Superior temporal gyrus (tissue), 1 donor: ENCODE results near the gene SKI.

ENCODE experiments used
- DNase-seq: peaks from one replicate; pipeline ENCODE4 v3.0.0-alpha.2; 2016; ENCODE audit errors: extremely low spot score

Gene SKI

DNA sequence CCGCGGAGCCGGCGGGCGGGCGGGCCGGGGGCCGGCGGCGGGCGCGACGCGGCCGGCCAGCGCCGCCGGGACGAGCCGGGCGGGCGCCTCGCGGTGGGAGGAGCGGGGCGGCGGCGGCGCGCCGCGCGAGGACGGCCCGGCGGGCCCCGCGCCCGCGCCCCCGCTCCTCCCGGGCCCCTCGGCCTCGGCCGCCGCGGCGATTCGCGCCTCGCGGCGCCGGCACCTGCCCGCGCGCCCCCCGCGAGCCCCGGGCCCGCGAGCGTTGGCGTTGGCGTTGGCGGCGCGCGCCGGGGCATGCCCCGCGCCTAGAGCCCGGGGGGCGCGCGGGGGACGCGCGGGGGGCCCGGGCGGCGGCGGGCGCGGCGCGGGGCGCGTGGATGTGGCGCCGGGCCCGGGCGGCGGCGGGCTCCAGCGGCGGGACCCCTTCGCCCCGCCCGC is at the start of gene SKI:
Gene SKI, plus strand, starts transcription at position 163 of the 438 bp plus-strand sequence. CDS start 448 bp downstream, outside the sequence.
- DNase-seq: no peak

DNA sequence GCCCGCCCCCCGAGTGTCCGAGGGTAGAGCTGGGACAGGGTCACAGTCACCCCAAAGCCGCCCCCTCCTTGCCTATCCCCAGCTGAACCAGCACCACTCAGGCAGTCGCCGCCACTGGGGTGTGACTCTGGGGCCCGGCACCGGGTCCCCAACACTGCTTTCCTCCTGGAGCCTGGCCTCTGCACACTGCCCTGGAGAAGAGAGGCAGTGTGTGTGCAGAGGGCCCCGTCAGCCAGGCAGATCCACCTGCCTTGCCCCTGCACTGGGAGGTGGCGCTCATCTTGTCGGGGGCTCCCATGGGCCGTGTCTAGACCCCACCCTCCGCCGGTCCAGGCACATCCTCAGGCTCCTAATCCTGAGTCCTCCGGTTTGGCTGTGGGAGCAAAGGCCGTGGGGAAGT is 49.2 kb upstream of the SKI start:
- DNase-seq: no peak

GRCh38 chr1:2179283-2180013 is 48.7 kb upstream of the SKI start:
- no peak for DNase-seq

DNA sequence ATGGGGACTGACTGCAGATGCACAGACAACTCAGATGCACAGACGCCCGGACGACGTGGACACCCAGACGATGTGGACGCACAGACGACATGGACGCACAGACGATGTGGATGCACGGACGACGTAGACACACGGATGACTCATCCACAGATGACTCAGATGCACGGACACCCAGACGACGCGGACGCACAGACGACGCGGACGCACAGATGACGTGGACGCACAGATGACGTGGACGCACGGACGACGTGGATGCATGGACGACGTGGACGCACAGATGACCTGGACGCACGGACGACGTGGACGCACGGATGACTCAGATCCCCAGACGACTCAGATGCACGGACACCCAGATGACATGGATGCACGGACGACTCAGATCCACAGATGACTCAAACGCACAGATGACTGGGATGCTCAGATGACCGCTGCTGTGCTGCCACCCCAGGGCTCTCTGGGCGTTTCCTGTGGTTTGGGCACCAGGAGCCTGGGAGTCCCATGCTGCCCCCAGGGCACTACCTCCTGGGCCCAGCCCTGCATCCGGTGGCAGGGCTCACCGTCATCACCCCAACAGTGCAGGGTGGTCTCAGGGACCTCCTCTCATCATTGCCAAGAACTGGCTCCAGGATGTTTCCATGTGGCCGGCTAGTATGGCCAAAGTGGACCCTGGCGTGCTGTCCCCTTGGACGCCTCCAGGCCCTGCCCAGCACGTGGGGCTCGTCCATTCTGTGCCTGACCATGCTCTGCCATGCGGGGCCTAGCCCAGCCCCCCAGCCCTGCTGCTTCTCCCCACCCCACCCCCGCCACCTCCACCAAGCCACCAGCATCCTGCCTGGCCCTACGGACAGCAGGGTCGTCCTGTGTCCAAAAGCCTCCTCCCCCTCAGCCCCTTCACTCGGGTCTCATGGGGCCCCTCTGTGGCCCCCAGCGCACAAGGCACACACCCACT is 47.5 kb upstream of the SKI start:
- DNase-seq: no peak

DNA sequence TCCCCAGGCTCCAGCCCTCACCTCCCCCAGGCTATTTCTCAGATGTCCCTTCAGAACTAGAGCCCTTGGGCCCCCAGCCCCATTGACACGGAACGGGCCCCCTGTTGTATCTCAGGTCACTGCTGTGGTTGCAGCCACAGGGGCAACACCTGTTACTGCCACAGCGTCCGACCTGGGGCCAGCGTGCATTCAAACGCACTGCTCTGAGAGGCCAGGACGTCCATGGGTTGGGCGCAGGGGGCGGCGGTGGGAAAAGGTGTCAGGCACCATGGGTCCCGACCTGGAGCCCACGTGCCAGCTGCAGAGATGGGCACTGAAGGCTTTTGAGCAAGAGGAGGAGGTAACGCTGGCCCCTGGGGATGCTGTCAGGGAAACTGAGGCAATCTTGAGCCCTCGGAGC is 46.8 kb upstream of the SKI start:
- DNase-seq: no peak

DNA sequence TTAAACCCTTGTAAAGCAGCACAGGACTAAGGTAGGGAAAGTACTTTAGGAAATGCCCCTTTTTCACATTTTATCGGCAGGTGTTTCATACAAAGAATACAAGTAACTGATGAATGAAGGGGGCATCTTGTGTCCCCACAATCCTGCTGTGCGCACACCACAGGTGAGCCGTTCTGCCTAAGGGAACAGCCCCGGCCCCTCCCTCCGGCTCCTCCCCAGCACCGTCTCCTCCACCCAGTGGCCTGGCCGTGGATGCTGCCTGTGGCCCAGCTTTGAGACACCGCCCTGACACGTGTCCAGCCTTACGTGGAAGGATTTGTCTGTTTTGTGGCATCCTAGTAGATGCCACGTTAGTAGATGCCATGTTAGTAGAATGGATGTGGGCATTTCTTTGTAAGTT is 46.4 kb upstream of the SKI start:
- DNase-seq: no peak

GRCh38 chr1:2182376-2182775 is 45.7 kb upstream of the SKI start:
- no peak for DNase-seq

- DNase-seq: no peak
These were observed 44.2 kb upstream of the SKI start for GRCh38 chr1:2183937-2184334.

DNA sequence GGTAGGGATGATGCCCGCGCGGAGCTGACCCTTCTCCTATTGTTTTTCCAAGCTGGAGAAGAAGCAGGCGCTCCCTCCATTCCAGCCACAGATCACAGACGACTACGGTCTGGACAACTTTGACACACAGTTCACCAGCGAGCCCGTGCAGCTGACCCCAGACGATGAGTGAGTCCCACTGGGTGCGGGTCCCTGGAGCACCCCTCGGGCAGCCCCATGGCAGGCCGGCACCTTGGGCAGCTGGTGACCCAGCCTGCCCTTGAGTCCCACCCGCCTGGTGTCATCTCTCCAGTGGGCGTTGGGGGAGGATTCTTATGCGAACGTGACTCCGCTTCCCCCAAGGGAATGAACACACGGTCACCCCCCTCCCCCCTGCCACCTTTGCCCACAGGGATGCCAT is 43.6 kb upstream of the SKI start:
- no peak for DNase-seq

DNA sequence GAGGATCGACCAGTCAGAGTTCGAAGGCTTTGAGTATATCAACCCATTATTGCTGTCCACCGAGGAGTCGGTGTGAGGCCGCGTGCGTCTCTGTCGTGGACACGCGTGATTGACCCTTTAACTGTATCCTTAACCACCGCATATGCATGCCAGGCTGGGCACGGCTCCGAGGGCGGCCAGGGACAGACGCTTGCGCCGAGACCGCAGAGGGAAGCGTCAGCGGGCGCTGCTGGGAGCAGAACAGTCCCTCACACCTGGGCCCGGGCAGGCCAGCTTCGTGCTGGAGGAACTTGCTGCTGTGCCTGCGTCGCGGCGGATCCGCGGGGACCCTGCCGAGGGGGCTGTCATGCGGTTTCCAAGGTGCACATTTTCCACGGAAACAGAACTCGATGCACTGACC is 43.2 kb upstream of the SKI start:
- DNase-seq: no peak

GRCh38 chr1:2185880-2186855 is 42.0 kb upstream of the SKI start:
- DNase-seq: no peak

DNA sequence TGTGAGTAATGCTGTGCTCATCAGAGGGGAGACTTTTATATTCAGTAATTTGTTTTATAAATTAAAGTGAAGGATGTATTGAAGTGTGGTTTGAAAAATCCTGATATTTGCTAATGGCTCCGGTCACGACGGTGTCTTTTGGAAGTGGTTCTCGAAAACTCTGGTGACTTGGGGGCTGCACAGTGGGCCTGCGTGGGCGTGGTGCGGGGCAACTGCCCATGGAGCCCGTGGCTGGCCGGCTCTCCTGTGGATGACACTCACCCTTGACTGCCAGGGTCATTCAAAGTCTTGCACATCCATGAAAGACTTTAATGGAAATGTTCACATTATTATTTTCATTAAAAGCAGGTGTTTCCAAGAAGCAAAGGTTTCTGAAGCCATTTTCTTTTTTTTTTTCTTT is 41.2 kb upstream of the SKI start:
- DNase-seq: no peak

DNA sequence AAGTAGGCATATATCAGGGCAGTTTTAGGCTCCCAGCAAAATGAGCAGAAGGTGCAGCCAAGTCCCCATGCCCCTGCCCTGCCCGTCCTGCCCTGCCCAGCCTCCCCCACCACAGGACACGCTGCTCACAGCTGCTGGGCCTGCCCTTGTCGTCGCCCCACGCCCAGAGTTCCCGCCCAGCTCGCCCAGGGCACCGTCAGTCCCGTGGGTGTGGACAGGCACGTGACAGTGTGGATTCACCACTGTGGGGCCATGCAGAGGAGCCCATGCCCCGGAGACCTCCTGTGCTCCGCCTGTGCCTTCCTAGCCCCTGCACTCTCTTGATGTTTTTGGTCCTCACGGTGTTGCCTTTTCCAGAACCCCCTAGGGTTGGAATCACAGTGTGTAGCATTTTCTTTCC is 40.5 kb upstream of the SKI start:
- DNase-seq: no peak

DNA sequence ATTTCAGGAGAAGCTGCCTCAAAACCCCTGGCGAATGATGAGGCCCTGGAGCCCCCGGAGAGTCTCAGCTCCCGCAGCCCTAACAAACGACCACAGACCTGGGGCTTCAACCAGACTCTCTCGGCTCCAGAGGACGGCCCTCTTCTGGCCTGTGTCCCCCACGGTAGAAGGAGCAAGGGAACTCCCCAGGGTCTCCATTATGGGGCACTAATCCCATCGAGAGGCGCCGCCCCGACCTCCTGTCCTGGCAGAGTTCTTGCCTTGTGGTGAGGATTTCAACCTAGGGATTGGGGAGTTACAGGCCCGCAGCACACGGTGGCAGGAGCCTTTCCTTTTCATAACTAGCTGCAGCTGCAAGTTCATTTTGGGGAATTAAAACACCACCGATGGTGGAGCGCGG is 39.8 kb upstream of the SKI start:
- DNase-seq: no peak

GRCh38 chr1:2189459-2190425 is 38.4 kb upstream of the SKI start:
- peak; percentile 92 for DNase-seq

DNA sequence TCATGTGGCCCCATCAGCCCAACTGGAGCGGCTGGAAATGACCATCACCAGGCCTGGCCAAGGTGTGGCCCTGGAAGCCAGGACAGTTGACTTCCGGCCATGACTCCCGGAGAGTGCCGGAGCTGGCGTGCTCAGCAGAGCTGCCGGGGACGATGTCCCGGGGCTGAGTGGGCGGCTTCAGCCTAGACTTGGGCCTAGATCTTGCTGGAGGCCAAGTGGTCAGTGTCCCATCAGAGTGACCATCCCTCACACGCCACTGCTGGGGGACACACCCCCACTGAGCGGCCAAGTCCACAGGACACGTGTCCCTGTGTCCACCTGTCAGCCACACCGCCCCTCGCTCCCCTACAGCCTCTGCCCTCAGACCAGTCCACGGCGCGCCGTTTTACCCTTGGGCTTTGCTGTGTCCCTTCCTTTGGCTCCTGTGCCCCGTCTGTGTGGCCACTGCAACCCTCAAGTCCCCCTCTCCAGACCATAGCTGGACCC is 37.6 kb upstream of the SKI start:
- DNase-seq: no peak

DNA sequence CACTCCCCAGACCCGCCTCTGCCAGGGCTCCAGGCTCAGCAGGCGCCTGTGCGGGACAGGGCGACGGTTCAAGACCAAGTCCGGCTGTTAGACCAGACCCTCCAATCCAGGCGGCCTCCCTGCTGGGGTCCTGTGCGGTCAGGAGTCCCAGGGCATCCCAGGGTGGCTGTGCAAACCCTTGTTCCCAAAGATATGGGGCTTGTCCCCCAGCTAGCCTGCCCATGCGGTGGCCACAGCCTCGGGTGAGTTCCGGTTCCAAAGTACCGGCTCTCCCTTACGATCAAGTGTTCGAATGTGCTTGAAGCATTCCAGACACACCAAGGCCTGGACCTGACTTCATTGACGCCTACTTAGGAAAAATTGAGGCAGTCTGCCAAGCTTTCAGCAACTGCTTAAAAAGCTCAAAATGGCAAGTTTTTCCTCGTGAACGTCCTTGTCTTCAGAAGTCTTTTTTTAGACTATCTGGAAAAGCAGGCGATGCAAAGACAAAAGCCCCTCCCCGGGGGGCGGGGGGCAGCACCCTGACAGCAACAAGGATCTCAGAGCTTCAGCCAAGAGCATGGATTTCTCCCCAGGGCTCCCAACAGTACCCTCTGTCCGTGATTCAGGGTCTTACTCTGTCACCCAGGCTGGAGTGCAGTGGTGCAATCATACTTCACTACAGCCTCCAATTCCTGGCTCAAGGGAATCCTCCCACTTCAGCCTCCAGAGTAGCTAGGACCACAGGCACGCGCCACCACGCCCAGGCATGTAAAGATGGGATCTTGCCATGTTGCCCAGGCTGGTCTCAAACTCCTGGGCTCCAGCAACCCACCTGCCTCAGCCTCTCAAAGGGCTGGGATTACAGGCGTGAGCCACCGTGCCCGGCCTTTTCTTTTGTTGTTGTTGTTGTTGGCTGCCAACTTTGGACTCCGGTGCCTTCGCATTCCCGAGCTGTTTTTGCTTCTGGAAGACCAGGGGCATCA is 35.8 kb upstream of the SKI start:
- peak; percentile 73 for DNase-seq

- no peak for DNase-seq
These were observed 34.4 kb upstream of the SKI start for GRCh38 chr1:2193514-2194281.
